Activated CD8-positive, alpha-beta memory T cell treated with anti-CD3 and anti-CD28 coated beads for 24 hours (primary cell): Measurements from ENCODE around the gene CALM1.

Experiments used
- DNase-seq: peaks from one replicate; pipeline ENCODE4 v3.0.0-alpha.2; 2020

Gene CALM1

GRCh38 chr14:90412058-90412457 is 15.2 kb downstream of the CALM1 start:
- no peak for DNase-seq

GRCh38 chr14:90416720-90417119 is 19.9 kb downstream of the CALM1 start:
- DNase-seq: no peak

- no peak for DNase-seq
Measured at GRCh38 chr14:90418053-90418452, 21.2 kb downstream of the CALM1 start.

- DNase-seq: no peak
Measured at GRCh38 chr14:90419200-90419599, 22.4 kb downstream of the CALM1 start.

- no peak for DNase-seq
Measured at GRCh38 chr14:90421001-90421631, 24.3 kb downstream of the CALM1 start.

GRCh38 chr14:90421632-90422020 is 24.8 kb downstream of the CALM1 start:
- no peak for DNase-seq

- no peak for DNase-seq
Measured at GRCh38 chr14:90423166-90423565, 26.3 kb downstream of the CALM1 start.

GRCh38 chr14:90424075-90424474 is 27.2 kb downstream of the CALM1 start:
- DNase-seq: no peak

GRCh38 chr14:90424686-90425372 is 28.0 kb downstream of the CALM1 start:
- no peak for DNase-seq

GRCh38 chr14:90425373-90425879 is 28.6 kb downstream of the CALM1 start:
- DNase-seq: no peak

GRCh38 chr14:90426031-90426540 is 29.3 kb downstream of the CALM1 start:
- no peak for DNase-seq

GRCh38 chr14:90426663-90427062 is 29.8 kb downstream of the CALM1 start:
- no peak for DNase-seq

GRCh38 chr14:90427848-90428426 is 31.1 kb downstream of the CALM1 start:
- DNase-seq: no peak

- DNase-seq: no peak
Measured at GRCh38 chr14:90428676-90429075, 31.8 kb downstream of the CALM1 start.

GRCh38 chr14:90429236-90429635 is 32.4 kb downstream of the CALM1 start:
- no peak for DNase-seq

GRCh38 chr14:90429754-90430153 is 32.9 kb downstream of the CALM1 start:
- no peak for DNase-seq

GRCh38 chr14:90434370-90435020 is 37.7 kb downstream of the CALM1 start:
- no peak for DNase-seq

- no peak for DNase-seq
Measured at GRCh38 chr14:90438841-90439240, 42.0 kb downstream of the CALM1 start.

- DNase-seq: no peak
Measured at GRCh38 chr14:90440021-90440451, 43.2 kb downstream of the CALM1 start.

- no peak for DNase-seq
Measured at GRCh38 chr14:90440592-90440991, 43.8 kb downstream of the CALM1 start.

GRCh38 chr14:90442388-90442787 is 45.6 kb downstream of the CALM1 start:
- DNase-seq: no peak

- DNase-seq: no peak
Measured at GRCh38 chr14:90443161-90444076, 46.6 kb downstream of the CALM1 start.
